Esophagus squamous epithelium (tissue), 4 donors: Measurements from ENCODE around the gene CORO1C.
"Not testable (repeated sequence)": the region's sequence is repeated elsewhere in the genome, so short reads cannot be mapped to it uniquely, and the experiment has no call there.

ENCODE experiments used
- CTCF ChIP-seq, 6 experiments: fragments of 450-650 bp in 4 of 6; fragments of 200-600 bp in 2 of 6; sonication (generic) in 2 of 6; IDR thresholded peaks; one replicate each; pipeline ENCODE4 v1.5.1; 2016 to 2019; ENCODE audit warnings: antibody characterized with exemption in 6 of 6, mild to moderate bottlenecking in 4 of 6, moderate library complexity in 4 of 6
- POLR2A ChIP-seq, 4 donors: fragments of 450-650 bp; IDR thresholded peaks; one replicate each; pipeline ENCODE4 v1.6.1; 2017; ENCODE audit warnings: antibody characterized with exemption in 4 of 4, mild to moderate bottlenecking in 4 of 4, moderate library complexity in 3 of 4

- not testable (repeated sequence) for TF ChIP-seq CTCF, POLR2A (IDR thresholded peaks at IDR 0.05)
Measured at GRCh38 chr12:108654622-108655021, 76.7 kb downstream of the CORO1C start.
